ENCODE results near the gene SPDYE5.

- TF ChIP-seq CTCF (optimal IDR thresholded peaks at IDR 0.05 in 1 of 3, IDR thresholded peaks at IDR 0.05 in 1 of 3, conservative IDR thresholded peaks at IDR 0.05 in 1 of 3; ENCODE audit: extremely low read depth in 1 of 3, insufficient read depth in 2 of 3, low read length in 3 of 3) (no peak), EZH2 (IDR thresholded peaks at IDR 0.05; ENCODE audit: low read length) (no peak)
Observed at GRCh38 chr7:75533926-75534325, 41.8 kb downstream of the SPDYE5 start.
